NCI-H2107 treated with DMSO at 0.1 percent for 48 hours (cell line): Measurements from ENCODE around the gene NIPBL.
"Not testable (repeated sequence)": the region's sequence is repeated elsewhere in the genome, so short reads cannot be mapped to it uniquely, and the experiment has no call there.

Source experiments
- DNase-seq: peaks from one replicate; lab custom pipeline; 2025; ENCODE audit not compliant: unreplicated experiment; lab: John Stamatoyannopoulos, UW

The NIPBL gene

GRCh38 chr5:37015795-37016666, 139.5 kb downstream of the NIPBL start:
- DNase-seq = no peak

DNA sequence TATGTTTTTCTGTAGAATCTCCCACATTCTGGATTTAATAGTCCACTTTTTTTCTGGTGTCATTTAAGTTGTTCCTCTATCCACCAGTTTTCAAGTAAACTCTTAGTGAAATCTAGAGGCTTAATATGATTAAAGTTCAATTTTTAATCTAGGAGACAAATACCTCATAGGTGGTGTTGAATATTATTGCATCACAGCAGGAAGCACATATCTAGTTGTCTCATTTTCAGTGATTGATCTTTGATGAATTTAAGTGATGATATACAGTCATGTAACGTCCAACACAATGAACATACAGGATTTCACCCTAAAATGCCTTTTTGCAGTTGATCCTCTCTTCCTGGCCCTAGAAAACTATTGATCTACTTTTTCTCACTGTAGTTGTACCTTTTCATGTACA, 152.3 kb downstream of the NIPBL start:
- DNase-seq = no peak

DNA sequence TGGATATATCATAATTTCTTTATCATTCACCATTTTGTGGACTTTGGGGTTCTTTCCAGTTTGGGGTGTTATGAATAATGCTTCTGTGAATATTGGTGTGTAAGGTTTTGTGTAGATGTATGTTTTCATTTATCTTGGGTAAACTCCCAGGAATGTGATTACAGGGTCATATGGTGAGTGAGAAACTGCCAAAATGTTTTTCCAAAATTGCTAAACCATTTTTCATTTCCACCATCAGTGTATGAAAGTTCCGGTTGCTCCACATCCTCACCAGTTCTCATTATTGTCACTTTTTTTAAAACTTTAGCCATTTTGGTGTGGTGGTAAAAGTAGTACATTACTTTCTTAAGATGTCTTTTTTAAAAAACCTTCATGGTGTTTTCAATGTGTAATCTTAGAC, 152.9 kb downstream of the NIPBL start:
- no peak for DNase-seq

DNA sequence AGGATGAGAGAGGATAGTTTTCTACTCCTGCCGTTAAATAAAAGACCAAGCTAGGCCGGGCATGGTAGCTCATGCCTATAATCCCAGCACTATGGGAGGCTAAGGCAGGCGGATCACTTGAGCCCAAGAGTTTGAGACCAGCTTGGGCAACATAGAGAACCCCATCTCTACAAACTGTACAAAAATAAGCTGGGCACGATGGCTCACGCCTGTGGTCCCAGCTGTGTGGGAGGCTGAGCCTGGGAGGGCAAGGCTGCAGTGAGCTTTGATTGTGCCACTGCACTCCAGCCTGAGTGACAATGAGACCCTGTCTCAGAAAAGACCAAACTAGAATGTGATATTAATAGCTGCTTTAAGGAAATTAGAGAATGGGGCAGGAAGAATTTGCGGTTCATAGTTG, 158.4 kb downstream of the NIPBL start:
- no peak for DNase-seq

GRCh38 chr5:37037840-37038239, 161.3 kb downstream of the NIPBL start:
- no peak for DNase-seq

DNA sequence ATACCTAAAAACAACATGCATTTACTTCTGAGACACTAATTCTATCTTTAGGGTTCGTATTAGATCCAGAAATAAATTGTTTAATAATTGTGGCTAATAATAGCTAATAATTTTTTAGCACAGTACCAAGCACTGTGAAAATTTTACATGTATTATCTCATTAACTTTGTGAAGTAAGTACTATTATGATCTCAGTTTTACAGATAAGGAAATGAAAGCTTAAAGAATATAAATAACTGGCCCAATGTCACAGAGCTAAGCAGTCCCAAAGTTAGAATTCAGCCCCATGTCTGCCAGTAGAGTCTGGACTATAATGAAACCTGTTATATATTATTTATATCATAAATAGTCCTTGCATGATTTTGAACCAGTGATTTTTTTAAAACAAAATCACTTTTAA, 163.3 kb downstream of the NIPBL start:
- DNase-seq = no peak

- DNase-seq = no peak
Observed at GRCh38 chr5:37043693-37044092, 167.1 kb downstream of the NIPBL start.

- no peak for DNase-seq
Observed at GRCh38 chr5:37044120-37044519, 167.6 kb downstream of the NIPBL start.

- no peak for DNase-seq
Observed at GRCh38 chr5:37045703-37046102, 169.1 kb downstream of the NIPBL start.

DNA sequence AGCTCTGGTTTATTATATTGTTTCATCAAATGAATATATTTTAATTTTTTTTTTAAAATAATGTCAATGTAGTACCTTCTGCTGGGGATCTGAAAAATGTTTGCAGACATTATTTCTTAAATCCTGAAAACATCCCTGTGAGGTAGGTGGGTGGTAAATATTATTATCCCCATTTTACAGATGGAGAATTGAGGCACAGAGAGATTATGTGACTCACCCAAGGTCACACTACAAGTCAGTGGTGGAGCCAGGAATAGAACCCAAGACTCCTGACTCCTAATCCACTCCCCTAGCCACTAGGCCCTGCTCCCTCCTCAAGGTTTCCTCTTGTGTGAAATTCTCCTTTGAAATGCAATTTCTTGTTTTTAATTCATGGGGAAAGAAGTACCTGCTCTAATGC, 171.4 kb downstream of the NIPBL start:
- DNase-seq = no peak

DNA sequence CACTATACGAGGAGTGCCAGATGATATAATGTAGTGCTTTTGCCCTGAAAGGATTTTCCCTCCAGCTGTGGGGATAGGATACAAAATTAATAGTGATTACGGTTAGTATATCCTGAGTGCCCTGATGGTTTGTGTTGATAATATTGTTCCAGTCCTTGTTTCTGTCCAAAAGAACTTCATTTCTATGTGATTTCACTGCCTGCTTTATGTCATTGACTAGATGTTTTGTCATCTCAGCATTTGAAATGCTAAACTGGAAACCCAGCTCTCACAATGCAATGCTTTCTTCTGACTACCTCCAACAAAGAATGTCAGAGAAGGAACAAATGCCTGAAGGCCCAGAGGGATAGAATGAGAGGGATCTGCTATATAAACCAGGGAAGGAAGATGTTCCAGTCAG, 177.8 kb downstream of the NIPBL start:
- DNase-seq = no peak

GRCh38 chr5:37055383-37055990, 178.9 kb downstream of the NIPBL start:
- DNase-seq = no peak

- no peak for DNase-seq
Observed at GRCh38 chr5:37056762-37057161, 180.2 kb downstream of the NIPBL start.

- no peak for DNase-seq
Observed at GRCh38 chr5:37060030-37060429, 183.5 kb downstream of the NIPBL start.

GRCh38 chr5:37063739-37064138, 187.2 kb downstream of the NIPBL start:
- DNase-seq = no peak

DNA sequence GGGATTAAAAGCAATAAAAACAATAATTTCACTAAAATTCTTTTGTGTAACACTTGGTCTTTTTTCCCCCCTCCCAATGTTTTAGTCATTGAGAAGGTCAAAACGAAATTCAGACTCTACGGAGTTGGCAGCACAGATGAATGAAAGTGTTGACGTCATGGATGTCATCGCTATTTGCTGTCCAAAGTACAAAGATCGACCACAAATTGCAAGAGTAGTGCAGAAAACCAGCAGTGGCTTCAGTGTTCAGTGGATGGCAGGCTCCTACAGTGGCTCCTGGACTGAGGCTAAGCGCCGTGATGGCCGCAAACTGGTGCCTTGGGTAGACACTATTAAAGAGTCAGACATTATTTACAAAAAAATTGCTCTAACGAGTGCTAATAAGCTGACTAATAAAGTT, 187.9 kb downstream of the NIPBL start:
- DNase-seq = no peak

- no peak for DNase-seq
Observed at GRCh38 chr5:37071487-37071886, 194.9 kb downstream of the NIPBL start.

- peak; percentile 3 for DNase-seq
Observed at GRCh38 chr5:37071901-37072581, 195.5 kb downstream of the NIPBL start.

DNA sequence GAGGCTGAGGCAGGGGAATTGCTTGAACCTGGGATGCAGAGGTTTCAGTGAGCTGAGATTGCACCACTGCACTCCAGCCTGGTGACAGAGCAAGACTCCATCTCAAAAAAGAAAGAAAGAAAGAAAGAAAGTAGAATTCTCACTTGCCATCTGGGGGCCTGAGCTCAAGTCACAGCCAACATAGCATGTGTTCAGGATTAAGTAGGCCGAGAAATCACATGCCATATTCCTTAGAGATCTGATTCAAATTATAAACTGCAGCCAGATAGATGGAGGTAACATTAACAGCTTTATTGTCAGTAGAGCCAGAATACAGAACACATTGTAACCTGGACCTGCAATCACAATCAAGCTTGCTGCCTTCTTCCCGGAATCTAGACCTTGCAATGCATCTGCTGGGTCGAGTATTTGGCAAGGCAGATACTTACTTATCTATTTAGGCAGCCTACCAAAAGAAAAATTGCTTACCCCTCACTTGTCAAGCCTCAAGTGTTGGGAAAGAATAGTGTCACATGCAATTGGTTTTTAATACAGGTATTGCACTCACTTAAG, 198.9 kb downstream of the NIPBL start:
- DNase-seq = no peak

- no peak for DNase-seq
Observed at GRCh38 chr5:37077146-37077545, 200.6 kb downstream of the NIPBL start.

DNA sequence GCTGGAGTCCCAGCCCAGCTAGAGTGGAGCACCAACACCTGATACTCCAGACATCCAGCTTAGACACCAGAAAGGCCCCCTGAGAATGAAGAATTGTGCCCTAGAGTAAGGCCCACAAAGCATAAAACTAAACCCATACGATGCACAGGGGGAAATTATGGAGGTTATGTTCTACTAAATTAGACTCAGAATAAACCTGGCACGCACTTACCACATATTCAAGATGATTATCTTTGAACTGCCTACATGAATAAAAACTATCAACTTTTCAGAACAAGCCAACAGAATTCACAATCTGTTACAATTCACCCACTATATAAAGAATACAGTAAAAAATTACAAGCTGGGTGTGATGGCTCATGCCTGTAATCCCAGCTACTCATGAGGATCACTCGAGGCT, 204.1 kb downstream of the NIPBL start:
- DNase-seq = no peak

DNA sequence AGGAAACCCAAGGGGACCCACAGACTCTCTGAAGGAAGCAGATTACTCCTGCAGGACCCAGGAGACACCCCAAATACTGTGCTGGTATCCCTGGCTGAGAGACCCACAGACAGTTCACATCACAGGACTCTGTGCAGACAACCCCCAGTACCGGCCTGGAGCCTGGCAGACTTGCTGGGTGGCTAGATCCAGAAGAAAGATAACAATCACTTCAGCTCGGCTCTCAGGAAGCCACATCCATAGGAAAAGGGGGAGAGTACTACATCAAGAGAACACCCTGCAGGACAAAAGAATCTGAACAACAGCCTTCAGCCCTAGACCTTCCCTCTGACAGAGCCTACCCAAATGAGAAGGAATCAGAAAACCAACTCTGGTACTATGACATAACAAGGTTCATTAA, 206.4 kb downstream of the NIPBL start:
- DNase-seq = not testable (repeated sequence)
